Hematopoietic multipotent progenitor cell treated with erythropoietin and hydrocortisone succinate and interleukin-3 and kit ligand, for 6 days (in vitro differentiated cells): Measurements from ENCODE around the gene ZNF329.
"Not testable (repeated sequence)": the region's sequence is repeated elsewhere in the genome, so short reads cannot be mapped to it uniquely, and the experiment has no call there.

Experiments
- DNase-seq: peaks from one replicate; pipeline ENCODE4 v3.0.0-alpha.2; 2015

The ZNF329 gene

DNA sequence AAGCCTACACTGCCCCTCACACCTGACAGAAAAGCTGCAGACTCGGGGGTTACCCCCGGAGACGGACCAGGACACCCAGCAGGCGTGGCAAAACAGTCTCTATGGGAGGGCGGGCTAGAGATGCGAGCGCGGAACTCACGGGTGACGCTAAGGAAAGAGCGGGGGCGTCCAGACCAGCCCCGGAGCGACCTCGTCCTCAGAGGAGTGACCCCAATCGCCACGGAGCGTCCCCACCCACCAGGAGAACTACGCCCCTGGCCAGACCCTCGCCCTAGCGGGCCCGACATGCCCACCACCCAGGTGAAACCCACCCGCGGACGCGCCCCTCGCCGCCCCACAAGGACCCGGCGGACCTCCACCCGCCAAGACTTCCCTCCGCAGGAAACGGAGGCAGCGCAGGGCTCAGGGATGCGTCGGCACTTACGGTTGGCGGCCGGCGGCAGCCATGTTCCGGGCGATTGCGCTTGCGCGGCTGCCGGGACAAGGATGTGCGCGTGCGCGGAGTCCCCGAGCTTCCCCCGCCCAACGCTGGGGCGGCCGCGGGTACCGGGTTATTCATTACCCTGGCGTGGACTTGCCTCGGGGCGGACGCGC, at the start of gene ZNF329:
TSS of gene ZNF329 (minus strand) at position 462 of the 594 bp plus-strand sequence. CDS start 21,286 bp downstream, outside the sequence.
- peak; percentile 91 for DNase-seq

DNA sequence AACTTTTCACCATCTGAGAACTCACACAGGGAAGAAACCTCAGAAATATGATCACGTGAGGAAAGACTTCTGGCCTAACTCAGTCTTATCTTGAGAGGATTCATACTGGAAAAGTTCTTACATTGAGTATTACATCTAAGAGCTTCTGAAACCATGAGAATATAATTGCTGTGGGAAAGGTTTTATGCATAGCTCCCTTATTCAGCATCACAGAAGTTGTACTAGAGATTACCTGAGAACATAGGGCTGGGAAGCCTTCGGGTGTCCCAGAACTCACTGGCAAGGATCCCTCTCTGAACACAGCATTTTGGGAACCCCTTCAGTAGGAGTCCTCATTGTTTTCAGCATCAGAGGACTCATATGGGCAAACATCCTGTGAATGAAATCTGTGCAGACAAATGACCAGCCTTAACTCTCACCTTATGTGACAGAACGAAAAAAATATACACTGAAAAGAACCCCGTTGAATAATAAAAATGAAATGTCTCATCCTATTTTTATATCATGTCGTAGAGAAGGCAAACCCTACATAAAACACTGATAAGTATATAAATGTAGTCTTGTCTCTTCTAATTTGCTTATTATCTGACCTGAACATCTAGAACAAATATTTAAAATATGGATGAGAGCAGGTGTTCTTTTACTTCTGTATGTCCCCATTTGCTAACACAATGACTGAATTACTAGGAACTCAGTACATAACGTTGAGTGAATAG, 46.5 kb upstream of the ZNF329 start:
- DNase-seq: peak; percentile 48

- DNase-seq: no peak
These were observed 33.2 kb upstream of the ZNF329 start for GRCh38 chr19:58183817-58184215.

DNA sequence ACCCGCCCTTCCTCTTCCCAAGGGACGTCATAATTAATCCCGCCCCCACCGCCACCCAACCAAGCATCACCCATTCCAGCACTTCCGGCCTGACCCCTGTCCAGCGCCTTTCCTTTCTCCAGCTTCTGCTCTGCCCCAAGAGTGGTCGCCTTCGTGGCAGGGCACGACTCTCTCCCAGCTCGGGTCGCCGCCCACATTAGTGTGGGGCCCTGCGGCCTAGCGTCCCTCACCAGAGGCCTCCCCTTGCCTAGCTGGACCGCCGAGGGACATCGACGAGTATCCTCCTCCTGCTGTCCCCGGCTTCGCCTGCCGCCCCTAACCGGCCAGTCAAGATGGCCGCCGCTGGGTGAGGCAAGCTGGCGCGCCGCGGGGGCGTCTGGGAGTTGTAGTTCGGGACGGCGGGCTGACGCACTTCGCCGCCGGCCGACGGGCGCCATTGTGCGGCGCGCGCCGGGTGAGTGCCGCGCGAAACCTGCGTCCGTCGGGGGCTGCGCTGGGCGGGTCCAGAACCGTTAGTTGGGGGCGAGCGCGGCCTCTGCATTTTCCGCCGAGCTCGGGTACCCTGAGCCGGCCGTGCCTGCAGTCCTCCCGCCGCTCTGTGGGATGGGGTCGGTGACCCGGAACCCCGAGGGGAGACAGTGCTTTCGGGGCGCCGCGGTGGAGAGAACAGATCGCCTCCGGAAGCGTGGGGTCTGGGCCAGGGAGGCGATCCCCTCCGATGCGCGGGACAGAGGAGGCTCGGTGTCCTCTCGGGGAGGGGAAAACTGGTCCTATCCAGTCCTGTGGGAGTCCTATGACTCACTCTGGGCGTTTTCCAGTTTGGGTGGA, 32.6 kb upstream of the ZNF329 start, which contains the start of gene ZNF274:
TSS of gene ZNF274 (plus strand) at position 73 of the 828 bp plus-strand sequence. CDS start 905 bp downstream, outside the sequence.
- DNase-seq: peak; percentile 97

DNA sequence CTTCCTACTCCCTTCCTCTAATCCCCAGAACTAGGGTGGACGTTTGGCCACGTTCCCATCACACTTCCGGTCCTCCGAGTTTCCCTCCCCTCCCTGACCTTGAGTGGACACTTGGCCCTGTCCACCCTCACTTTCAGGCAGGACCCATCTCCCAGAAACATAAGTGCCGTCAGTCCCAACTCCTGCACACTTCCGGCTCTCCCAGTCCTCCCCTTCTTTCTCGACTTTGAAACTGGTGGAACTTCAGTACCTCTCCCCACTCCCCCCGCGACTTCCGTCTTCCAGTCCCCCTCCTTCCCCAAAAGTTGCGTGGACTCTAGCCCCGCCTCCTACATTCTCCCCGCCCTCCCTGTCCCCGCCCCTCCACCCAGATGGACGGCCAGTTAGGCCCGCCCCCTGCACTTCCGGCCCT, 32.0 kb upstream of the ZNF329 start:
- DNase-seq: no peak

- peak; percentile 84 for DNase-seq
These were observed 31.4 kb upstream of the ZNF329 start for GRCh38 chr19:58181902-58182576.

DNA sequence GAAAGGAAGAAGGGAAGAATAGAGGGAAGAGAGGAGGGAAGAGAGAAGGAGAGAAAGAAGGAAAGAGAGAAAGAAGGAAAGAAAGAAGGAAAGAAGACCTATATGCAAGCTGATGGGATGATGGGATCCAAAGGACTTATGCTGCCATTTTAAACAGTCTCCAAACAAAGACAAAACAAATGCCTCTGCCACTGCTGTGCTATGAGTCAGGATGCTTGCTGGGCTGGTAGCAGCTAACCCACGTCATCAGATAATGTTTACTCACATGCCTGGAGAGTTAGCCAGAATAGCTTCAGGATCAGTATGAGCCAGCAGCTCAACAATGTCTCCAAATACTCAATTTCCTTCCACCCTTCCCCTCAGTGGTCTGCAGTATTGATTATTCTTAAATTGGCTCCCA, 20.3 kb upstream of the ZNF329 start:
- DNase-seq: no peak

GRCh38 chr19:58166708-58167280, 16.2 kb upstream of the ZNF329 start:
- peak; percentile 11 for DNase-seq

- no peak for DNase-seq
These were observed 15.7 kb upstream of the ZNF329 start for GRCh38 chr19:58166268-58166667.

DNA sequence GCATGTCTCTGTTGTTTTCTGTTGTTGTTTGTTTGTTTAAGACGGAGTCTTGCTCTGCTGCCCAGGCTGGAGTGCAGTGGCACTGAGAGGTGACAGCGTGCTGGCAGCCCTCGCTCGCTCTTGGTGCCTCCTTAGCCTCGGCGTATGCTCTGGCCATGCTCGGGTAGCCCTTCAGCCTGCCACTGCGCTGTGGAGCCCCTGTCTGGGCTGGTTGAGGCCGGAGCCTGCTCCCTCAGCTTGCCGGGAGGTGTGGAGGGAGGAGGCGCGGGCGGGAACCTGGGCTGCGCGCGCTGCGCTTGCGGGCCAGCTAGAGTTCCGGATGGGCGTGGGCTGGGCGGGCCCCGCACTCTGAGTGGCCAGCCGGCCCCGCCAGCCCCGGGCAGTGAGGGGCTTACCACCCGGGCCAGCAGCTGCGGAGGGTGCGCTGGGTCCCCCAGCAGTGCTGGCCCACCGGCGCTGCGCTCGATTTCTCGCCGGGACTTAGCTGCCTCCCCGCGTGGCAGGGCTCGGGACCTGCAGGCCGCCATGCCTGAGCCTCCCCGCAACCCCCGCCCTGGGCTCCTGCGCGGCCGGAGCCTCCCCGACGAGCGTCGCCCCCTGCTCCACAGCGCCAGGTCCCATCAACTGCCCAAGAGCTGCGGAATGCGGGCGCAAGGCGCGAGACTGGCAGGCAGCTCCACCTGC, 6.6 kb upstream of the ZNF329 start:
- DNase-seq: no peak

DNA sequence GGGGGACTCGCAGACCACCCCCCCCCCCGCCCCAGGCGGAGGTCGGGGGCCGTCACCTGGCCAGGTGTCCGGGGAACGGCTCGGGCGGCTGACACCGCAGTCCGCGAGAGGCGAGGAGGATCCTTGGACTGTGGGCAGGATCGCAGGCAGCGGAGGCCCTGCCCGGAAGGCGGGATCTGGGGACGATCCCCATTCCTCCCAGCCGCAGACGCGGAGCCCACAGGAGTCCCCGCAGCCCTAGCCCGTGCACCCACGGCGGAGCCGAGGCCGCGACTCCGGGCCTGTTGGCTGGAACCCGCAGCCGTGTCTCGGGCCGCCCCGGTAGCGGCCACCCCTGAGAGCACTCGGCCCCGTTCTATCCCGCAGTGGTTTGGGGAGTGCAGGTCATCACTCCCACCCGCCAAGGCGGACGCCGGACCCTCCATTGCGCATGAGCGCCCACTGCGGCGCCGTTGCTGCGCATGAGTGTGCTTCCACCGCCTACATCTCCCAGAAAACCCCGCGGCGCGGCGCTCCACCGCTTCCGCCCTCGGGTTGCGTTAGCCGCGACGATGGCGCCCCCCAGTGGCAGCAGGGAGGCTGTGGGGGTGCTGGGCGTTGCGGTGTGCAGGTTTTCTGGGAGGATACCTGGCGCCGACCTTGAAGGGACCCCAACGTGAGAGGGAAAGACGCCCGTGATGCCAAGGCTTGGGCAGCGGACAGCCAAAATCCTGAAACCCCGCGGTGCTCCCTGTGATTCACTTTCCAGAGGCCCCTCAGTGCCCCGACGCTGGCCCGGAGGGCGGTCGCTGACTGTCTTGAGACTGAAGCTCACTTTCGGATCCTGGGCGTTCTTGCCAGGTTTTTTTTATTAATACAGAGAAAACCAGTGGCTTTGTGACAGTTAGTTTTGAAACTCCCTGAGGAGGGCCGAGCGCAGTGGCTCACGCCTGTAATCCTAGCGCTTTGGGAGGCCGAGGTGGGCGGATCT, 4.4 kb upstream of the ZNF329 start:
- peak; percentile 96 for DNase-seq

DNA sequence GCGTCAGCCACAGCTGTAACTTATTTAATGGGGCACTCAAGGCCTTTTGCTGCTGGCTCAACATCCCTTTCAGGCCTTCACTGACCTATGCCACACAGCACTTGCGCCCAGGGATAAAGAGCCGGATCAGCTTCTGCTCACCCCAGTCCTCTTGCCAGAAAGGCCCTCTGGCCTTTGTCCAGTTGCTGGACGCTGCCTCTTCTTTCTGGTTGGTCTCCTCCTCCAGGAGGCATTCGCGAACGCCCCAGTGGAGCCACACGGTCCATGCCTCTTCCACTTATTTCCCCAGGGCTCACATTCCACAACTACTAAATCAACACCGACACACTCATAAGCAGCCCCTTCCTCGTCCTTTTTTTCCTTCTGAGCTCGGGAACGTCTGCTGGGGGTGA, 3.7 kb upstream of the ZNF329 start:
- DNase-seq: peak; percentile 35

DNA sequence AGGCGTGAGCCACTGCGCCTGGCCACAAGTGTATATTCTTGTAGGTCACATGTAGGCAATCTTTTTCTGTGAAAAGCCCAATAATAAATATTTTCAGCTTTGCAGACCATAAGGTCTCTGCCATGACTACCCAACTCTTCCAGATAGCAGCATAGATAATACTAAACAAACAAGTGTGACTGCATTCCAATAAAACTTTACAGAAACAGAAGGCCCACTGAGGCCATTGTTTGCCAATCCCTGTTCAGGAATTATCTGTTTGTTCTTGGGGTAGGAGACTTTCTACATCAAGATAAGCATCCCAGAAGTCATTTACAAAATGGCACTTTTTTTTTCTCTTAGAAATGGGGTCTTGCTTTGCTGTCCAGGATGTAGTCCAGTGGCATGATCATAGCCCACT, 2.8 kb upstream of the ZNF329 start:
- no peak for DNase-seq

DNA sequence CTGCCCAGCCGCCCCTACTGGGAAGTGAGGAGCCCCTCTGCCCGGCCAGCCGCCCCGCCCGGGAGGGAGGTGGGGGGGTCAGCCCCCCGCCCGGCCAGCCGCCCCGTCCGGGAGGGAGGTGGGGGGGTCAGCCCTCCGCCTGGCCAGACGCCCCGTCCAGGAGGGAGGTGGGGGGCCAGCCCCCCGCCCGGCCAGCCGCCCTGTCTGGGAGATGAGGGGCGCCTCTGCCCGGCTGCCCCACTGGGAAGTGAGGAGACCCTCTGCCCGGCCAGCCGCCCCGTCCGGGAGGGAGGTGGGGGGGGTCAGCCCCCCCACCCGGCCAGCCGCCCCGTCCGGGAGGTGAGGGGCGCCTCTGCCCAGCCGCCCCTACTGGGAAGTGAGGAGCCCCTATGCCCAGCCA, 3.1 kb downstream of the ZNF329 start:
- not testable (repeated sequence) for DNase-seq

DNA sequence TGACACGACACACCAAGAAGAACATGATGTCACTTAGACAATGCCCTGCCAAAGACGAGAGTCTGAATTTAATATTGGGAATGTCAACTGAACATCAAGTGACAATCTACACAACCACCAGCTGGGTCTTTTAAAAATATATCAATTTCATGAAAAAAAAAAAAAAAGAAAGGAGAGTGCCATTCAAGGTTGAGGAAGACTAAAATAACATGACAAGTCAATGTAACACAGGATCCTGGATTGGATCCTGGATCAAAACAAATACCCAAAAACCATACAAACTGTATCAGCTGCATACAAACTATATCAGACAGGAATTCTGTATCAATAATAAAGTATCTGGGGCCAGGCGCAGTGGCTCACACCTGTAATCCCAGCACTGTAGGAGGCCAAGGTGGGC, 4.7 kb downstream of the ZNF329 start:
- no peak for DNase-seq

DNA sequence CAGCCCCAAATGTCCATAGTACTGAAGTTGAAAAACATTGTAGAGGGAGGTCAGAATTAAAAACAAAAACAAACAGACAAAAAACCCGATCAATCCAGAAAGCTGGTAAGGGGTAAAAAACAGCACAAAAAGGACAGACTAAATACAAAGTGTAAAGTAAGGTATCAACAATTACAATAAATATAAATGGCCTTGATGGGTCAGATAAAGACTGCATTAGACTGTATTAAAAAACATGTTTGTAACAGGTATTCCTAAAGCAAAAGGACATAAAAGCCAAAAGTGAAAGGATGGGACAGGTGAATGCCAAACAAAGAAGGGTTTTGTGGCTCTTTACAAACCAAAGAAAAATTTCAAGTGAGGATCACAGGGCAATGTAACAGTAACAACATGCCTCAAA, 16.3 kb downstream of the ZNF329 start:
- DNase-seq: no peak

- no peak for DNase-seq
These were observed 21.3 kb downstream of the ZNF329 start for GRCh38 chr19:58129284-58129683.

GRCh38 chr19:58128041-58128685, 22.4 kb downstream of the ZNF329 start:
- DNase-seq: peak; percentile 18

GRCh38 chr19:58123354-58123753, 27.2 kb downstream of the ZNF329 start:
- DNase-seq: no peak
